ENCODE data around the gene OR51A4.

Gene OR51A4

GRCh38 chr11:4924239-4924638 lies 23.2 kb downstream of the OR51A4 start, which contains the start of gene OR51G1:
OR51G1 (minus strand) TSS chr11:4924339; CDS start chr11:4924339, 0 bp downstream.
- no peak for DNase-seq (ENCODE audit: low read depth)
- no peak for TF ChIP-seq CTCF (IDR thresholded peaks at IDR 0.05; ENCODE audit: low read depth, low read length, missing control alignments)
- no peak within 1 kb of the TSS for H3K4me3 ChIP-seq (ENCODE audit: low read depth, low read length)

- DNase-seq (ENCODE audit: low read depth) = no peak
- H3K4me3 ChIP-seq (ENCODE audit: low read depth, low read length) = no peak overlapping the region
- no peak for TF ChIP-seq CTCF (IDR thresholded peaks at IDR 0.05; ENCODE audit: low read depth, low read length, missing control alignments)
Measured at GRCh38 chr11:4922304-4922703, 25.1 kb downstream of the OR51A4 start.

- no peak overlapping the region for H3K4me3 ChIP-seq (ENCODE audit: low read depth, low read length)
- TF ChIP-seq CTCF (IDR thresholded peaks at IDR 0.05; ENCODE audit: low read depth, low read length, missing control alignments) = no peak
- DNase-seq (ENCODE audit: low read depth) = no peak
Measured at GRCh38 chr11:4921796-4922195, 25.6 kb downstream of the OR51A4 start.

- no peak for TF ChIP-seq CTCF (IDR thresholded peaks at IDR 0.05; ENCODE audit: low read depth, low read length, missing control alignments)
- no peak for DNase-seq (ENCODE audit: low read depth)
- H3K4me3 ChIP-seq (ENCODE audit: low read depth, low read length) = no peak within 1 kb of the TSS
Measured at GRCh38 chr11:4919250-4919649, 28.2 kb downstream of the OR51A4 start, which contains the start of gene OR51G2. OR51G2 (minus strand) TSS chr11:4919350; CDS start chr11:4915663, 3,687 bp downstream.

- H3K4me3 ChIP-seq (ENCODE audit: low read depth, low read length) = no peak overlapping the region
- no peak for DNase-seq (ENCODE audit: low read depth)
- no peak for TF ChIP-seq CTCF (IDR thresholded peaks at IDR 0.05; ENCODE audit: low read depth, low read length, missing control alignments)
Measured at GRCh38 chr11:4916581-4916980, 30.8 kb downstream of the OR51A4 start.

GRCh38 chr11:4903484-4903883 lies 43.9 kb downstream of the OR51A4 start, which contains the start of gene OR51A7:
OR51A7 (plus strand) TSS chr11:4903783; CDS start chr11:4907370, 3,587 bp downstream.
- DNase-seq (ENCODE audit: low read depth) = no peak
- TF ChIP-seq CTCF (IDR thresholded peaks at IDR 0.05; ENCODE audit: low read depth, low read length, missing control alignments) = no peak
- no peak within 1 kb of the TSS for H3K4me3 ChIP-seq (ENCODE audit: low read depth, low read length)

All from GM12864 (cell line).